Measurements from ENCODE around the gene PSMC3IP. TPM values are rescaled to one million over a fixed set of nuclear protein-coding genes. Genes with fewer than 3 reads are reported as not detected.

PSMC3IP gene
- polyA plus RNA-seq, 1 donor (not counting 4 experiments of a cell fraction or from before 2014, with no cell fraction given) = 7.7 TPM

- peak overlapping the region; percentile 99 for H3K4me2 ChIP-seq (ENCODE audit: control insufficient read depth, extremely low read depth, insufficient read depth, low read depth, low read length)
- peak overlapping the region; percentile 34 for H3K9ac ChIP-seq (ENCODE audit: control insufficient read depth, extremely low read depth, insufficient read depth, low read length)
- peak overlapping the region; percentile 37 for H3K27ac ChIP-seq (ENCODE audit: control insufficient read depth, insufficient read depth, low read length)
- H4K20me1 ChIP-seq (ENCODE audit: control insufficient read depth, extremely low read depth, insufficient read depth, low read length) = no peaks in the 10 kb centered on the region
- no peaks in the 10 kb centered on the region for H3K9me3 ChIP-seq (ENCODE audit: control insufficient read depth, low read depth, low read length)
- no peak for TF ChIP-seq EZH2 (IDR thresholded peaks at IDR 0.05; ENCODE audit: low read length)
- TF ChIP-seq, protein P1, sequence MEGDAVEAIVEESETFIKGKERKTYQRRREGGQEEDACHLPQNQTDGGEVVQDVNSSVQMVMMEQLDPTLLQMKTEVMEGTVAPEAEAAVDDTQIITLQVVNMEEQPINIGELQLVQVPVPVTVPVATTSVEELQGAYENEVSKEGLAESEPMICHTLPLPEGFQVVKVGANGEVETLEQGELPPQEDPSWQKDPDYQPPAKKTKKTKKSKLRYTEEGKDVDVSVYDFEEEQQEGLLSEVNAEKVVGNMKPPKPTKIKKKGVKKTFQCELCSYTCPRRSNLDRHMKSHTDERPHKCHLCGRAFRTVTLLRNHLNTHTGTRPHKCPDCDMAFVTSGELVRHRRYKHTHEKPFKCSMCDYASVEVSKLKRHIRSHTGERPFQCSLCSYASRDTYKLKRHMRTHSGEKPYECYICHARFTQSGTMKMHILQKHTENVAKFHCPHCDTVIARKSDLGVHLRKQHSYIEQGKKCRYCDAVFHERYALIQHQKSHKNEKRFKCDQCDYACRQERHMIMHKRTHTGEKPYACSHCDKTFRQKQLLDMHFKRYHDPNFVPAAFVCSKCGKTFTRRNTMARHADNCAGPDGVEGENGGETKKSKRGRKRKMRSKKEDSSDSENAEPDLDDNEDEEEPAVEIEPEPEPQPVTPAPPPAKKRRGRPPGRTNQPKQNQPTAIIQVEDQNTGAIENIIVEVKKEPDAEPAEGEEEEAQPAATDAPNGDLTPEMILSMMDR (optimal IDR thresholded peaks at IDR 0.05 in 1 of 3, IDR thresholded peaks at IDR 0.05 in 1 of 3, conservative IDR thresholded peaks at IDR 0.05 in 1 of 3; ENCODE audit: extremely low read depth in 1 of 3, insufficient read depth in 2 of 3, low read length in 3 of 3) = no peak
- H3K27me3 ChIP-seq (ENCODE audit: control insufficient read depth, extremely low read depth, insufficient read depth, low read length) = no peaks in the 10 kb centered on the region
- H3K79me2 ChIP-seq (ENCODE audit: control insufficient read depth, insufficient read depth, low read length) = peaks cover 65% of the 10 kb centered on the region
- no peaks in the 10 kb centered on the region for H3K9me1 ChIP-seq (ENCODE audit: control insufficient read depth, extremely low read depth, insufficient read depth, low read length)
- dilution Hi-C loops (cut with MboI; ENCODE audit: extremely low pct_ligation_motif_present, low sequenced_read_pairs) = loop anchor here (10.0 kb wide), 1 partner anchor 57 kb away; no protein-coding TSS in a partner anchor
- H3K4me1 ChIP-seq (ENCODE audit: control insufficient read depth, extremely low read depth, insufficient read depth, low read length) = peaks cover 18% of the 10 kb centered on the region
- FAIRE-seq (no peak), DNase-seq (ENCODE audit: low read depth, low spot score) (no peak)
- H3K4me3 ChIP-seq (ENCODE audit: control insufficient read depth in 2 of 3, extremely low read depth in 1 of 3, insufficient read depth in 2 of 3, low read depth in 1 of 3, low read length in 3 of 3) = peak overlapping the region; percentile 80 to 100 (median 98)
- peaks cover 11 to 13% of the 10 kb centered on the region in 2 experiments for H3K36me3 ChIP-seq (ENCODE audit: control insufficient read depth in 2 of 2, extremely low read depth in 1 of 2, insufficient read depth in 2 of 2, low read length in 2 of 2)
- no peak overlapping the region for H2AFZ ChIP-seq (ENCODE audit: control insufficient read depth, low read length)
Observed at GRCh38 chr17:42607769-42608168, 30.2 kb upstream of the PSMC3IP start.

- Histone ChIP-seq H3K27ac (ENCODE audit: control insufficient read depth, insufficient read depth, low read length) (no peak overlapping the region), H3K27me3 (ENCODE audit: control insufficient read depth, extremely low read depth, insufficient read depth, low read length) (no peaks in the 10 kb centered on the region), H3K9me3 (ENCODE audit: control insufficient read depth, low read depth, low read length) (no peaks in the 10 kb centered on the region), H4K20me1 (ENCODE audit: control insufficient read depth, extremely low read depth, insufficient read depth, low read length) (no peaks in the 10 kb centered on the region), H3K79me2 (ENCODE audit: control insufficient read depth, insufficient read depth, low read length) (peaks cover 78% of the 10 kb centered on the region), H3K9ac (ENCODE audit: control insufficient read depth, extremely low read depth, insufficient read depth, low read length) (no peak overlapping the region), H3K36me3 (ENCODE audit: control insufficient read depth in 2 of 2, extremely low read depth in 1 of 2, insufficient read depth in 2 of 2, low read length in 2 of 2) (peaks cover 6 to 8% of the 10 kb centered on the region in 2 experiments), H3K4me2 (ENCODE audit: control insufficient read depth, extremely low read depth, insufficient read depth, low read depth, low read length) (no peak overlapping the region), H3K4me1 (ENCODE audit: control insufficient read depth, extremely low read depth, insufficient read depth, low read length) (peaks cover 12% of the 10 kb centered on the region), H3K9me1 (ENCODE audit: control insufficient read depth, extremely low read depth, insufficient read depth, low read length) (no peaks in the 10 kb centered on the region), H3K4me3 (ENCODE audit: control insufficient read depth in 2 of 3, extremely low read depth in 1 of 3, insufficient read depth in 2 of 3, low read depth in 1 of 3, low read length in 3 of 3) (no peak overlapping the region), H2AFZ (ENCODE audit: control insufficient read depth, low read length) (no peak overlapping the region)
- no peak for FAIRE-seq
- DNase-seq (ENCODE audit: low read depth, low spot score) = no peak
- dilution Hi-C loops (cut with MboI; ENCODE audit: extremely low pct_ligation_motif_present, low sequenced_read_pairs) = loop anchor here (10.0 kb wide), 1 partner anchor 61 kb away; no protein-coding TSS in a partner anchor
- TF ChIP-seq EZH2 (IDR thresholded peaks at IDR 0.05; ENCODE audit: low read length) = no peak
- TF ChIP-seq, protein P1 (optimal IDR thresholded peaks at IDR 0.05 in 1 of 3, IDR thresholded peaks at IDR 0.05 in 1 of 3, conservative IDR thresholded peaks at IDR 0.05 in 1 of 3; ENCODE audit: extremely low read depth in 1 of 3, insufficient read depth in 2 of 3, low read length in 3 of 3) = no peak
Observed at GRCh38 chr17:42603318-42603717, 25.8 kb upstream of the PSMC3IP start.
